Renal cortex interstitium (tissue), 3 donors: ENCODE measurements around the gene ARFIP1. TPM values are rescaled to one million over a fixed set of nuclear protein-coding genes. Genes with fewer than 3 reads are reported as not detected.

Experiments used
- polyA plus RNA-seq, 3 donors: library from polyadenylated mRNA; unstranded; fragments of 120-200 nt; gene quantifications; one replicate each; pipeline ENCODE4 v1.2.1, GENCODE V29; 2013; ENCODE audit not compliant: insufficient read length in 3 of 3

Gene ARFIP1
- polyA plus RNA-seq, 3 donors, result 39.3 to 45.6 (median 42.3) TPM

Other genes with a start within 250 kb of the ARFIP1 start
- gene FBXW7, start 243.9 kb upstream of the ARFIP1 start, polyA plus RNA-seq, result 10 to 100 TPM; 26.6 to 37.9 (median 37.7) TPM
- gene TMEM154, start 100.0 kb upstream of the ARFIP1 start, polyA plus RNA-seq, result 1 to 10 TPM in 1 of 3 donors, under 1 TPM in 2; 0.33 to 1.4 (median 0.70) TPM
- 1 to 10 TPM; 1.9 to 2.2 (median 2.1) TPM for gene TIGD4, start 224 bp upstream of the ARFIP1 start, polyA plus RNA-seq
- gene FHDC1, start 156.4 kb downstream of the ARFIP1 start, polyA plus RNA-seq, result 1 to 10 TPM; 3.8 to 4.9 (median 4.4) TPM